Muscle layer of duodenum (tissue), 2 donors: ENCODE results near the gene SRR.

Experiments
- H3K27ac ChIP-seq: one replicate; pipeline ENCODE4 v1.7.0; 2013; ENCODE audit warnings: mild to moderate bottlenecking, low read length
- H3K27me3 ChIP-seq: one replicate; pipeline ENCODE4 v1.7.0; 2013; ENCODE audit warnings: low read depth, mild to moderate bottlenecking, control low read depth, low read length
- H3K36me3 ChIP-seq, 2 donors: one replicate each; pipeline ENCODE4 v1.7.0; 2013; ENCODE audit warnings: low read length in 2 of 2, control low read depth in 1 of 2, mild to moderate bottlenecking in 1 of 2; ENCODE audit not compliant: insufficient read depth in 2 of 2, control insufficient read depth in 1 of 2
- H3K4me1 ChIP-seq, 2 donors: one replicate each; pipeline ENCODE4 v1.7.0; 2013; ENCODE audit warnings: low read length in 2 of 2, mild to moderate bottlenecking in 2 of 2, control low read depth in 1 of 2, moderate library complexity in 1 of 2; ENCODE audit not compliant: insufficient read depth in 2 of 2, control insufficient read depth in 1 of 2
- H3K4me3 ChIP-seq, 2 donors: one replicate each; pipeline ENCODE4 v1.7.0; 2013; ENCODE audit warnings: low read length in 2 of 2, low read depth in 1 of 2, mild to moderate bottlenecking in 1 of 2
- H3K9me3 ChIP-seq, 2 donors: one replicate each; pipeline ENCODE4 v1.7.0; 2013; ENCODE audit warnings: low read length in 2 of 2, control low read depth in 1 of 2, mild to moderate bottlenecking in 1 of 2; ENCODE audit not compliant: control insufficient read depth in 1 of 2
- donor health status: healthy.

SRR gene

DNA sequence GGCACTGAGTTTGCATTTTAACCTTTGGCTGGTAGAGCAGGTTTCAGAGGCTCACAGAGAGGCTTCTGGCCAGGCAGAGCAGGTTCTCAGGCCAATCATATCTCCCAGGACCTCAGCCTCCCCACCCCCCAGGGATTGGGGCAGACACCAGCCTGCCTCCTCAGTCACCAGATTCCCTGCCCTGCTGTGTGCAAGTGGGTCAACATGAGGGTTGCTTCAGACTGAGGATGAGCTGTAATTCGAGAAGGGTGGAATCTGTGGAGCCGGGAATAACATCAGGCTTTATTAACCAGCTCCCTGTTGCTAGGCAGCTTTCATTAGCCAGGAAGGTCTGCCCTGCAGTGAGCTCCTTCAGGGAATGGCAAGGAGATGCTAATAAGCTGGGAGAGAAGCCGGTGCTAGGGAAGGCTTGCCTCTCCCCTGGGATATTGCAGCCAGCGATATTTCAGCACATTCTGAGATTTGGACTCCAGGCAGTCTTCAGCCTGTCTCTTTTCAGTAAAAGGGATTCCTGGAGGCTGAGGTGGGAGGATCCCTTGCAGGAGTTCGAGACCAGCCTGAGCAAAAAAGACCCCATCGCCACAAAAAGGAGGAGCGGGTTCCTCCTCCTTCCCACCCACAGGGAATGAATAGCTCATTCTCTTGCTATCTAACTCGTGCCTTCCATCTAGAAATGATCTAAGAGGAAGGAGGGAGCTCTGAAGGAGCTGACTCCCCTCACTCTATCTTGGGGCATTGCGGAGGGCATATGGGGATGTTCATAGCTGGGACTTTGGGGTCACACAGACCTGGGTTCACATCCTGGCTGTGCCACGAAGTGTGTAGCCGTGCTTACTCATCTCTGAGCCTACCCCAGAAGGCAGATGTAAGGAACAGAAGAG, 44.3 kb downstream of the SRR start:
- H3K27ac ChIP-seq, result peak overlapping the region; percentile 31
- H3K27me3 ChIP-seq, result no peaks in the 10 kb centered on the region
- H3K36me3 ChIP-seq, result peaks cover 0 to 32% of the 10 kb centered on the region in 2 donors
- H3K4me3 ChIP-seq, result no peak overlapping the region
- no peaks in the 10 kb centered on the region for H3K9me3 ChIP-seq
- H3K4me1 ChIP-seq, result peaks cover 5 to 11% of the 10 kb centered on the region in 2 donors

DNA sequence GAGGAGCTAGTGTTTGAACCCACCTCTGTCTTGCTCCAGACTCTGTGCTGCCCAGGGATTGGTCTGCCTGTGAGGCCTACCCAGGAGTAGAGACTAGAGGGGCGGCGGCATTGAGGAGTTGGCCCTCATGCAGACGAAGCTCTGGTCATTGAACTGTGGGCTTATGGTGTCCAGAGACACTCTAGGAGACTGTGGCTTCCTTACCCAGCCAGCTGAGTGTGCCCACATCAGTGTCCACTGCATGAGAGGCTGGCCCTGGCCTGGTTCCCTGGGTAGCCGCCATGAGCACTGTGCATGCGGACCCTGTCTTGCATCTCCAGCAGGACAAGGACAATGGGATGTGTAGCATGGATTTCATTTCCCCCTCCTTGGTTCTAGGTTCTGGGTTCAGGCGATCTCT, 47.5 kb downstream of the SRR start:
- H3K4me3 ChIP-seq, result no peak overlapping the region
- H3K4me1 ChIP-seq, result peaks cover 5 to 11% of the 10 kb centered on the region in 2 donors
- H3K27ac ChIP-seq, result no peak overlapping the region
- no peaks in the 10 kb centered on the region for H3K27me3 ChIP-seq
- no peaks in the 10 kb centered on the region for H3K9me3 ChIP-seq
- peaks cover 0 to 12% of the 10 kb centered on the region in 2 donors for H3K36me3 ChIP-seq

DNA sequence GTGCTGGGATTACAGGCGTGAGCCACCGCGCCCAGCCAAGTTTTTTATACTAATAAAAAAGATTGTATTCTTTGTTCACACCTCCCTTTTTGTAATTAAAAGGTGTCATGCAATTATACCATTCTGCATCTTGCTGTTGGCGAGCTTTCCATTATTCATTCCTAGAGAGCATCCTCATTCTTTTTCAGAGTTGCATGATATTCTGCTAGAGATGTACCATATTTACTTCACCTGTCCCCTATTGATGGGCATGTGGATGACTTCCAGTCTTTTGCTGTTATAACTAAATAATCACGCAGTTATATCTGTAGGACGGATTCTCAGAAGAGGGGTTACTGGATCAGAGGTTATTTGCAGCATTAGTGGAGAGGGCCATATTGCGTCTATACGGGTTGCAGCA, 50.6 kb downstream of the SRR start:
- H3K9me3 ChIP-seq, result no peaks in the 10 kb centered on the region
- no peak overlapping the region for H3K27ac ChIP-seq
- H3K36me3 ChIP-seq, result peaks cover 3% of the 10 kb centered on the region in 2 donors
- no peak overlapping the region for H3K4me3 ChIP-seq
- H3K27me3 ChIP-seq, result no peaks in the 10 kb centered on the region
- peaks cover 0 to 6% of the 10 kb centered on the region in 2 donors for H3K4me1 ChIP-seq

DNA sequence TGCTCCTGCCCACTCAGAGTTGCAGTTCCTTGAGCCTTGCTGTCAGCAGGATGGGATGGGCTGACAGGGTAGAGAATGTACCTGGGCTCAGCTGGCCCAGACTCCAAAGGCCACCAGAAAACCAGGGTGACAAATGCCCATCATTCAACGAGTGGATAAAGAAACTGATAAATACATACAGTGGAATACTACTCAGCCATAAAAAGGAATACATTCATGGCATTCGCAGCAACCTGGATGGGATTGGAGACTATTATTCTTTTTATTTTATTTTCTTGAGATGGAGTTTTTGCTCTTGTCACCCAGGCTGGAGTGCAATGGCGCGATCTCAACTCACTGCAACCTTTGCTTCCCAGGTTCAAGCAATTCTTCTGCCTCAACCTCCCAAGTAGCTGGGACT, 53.5 kb downstream of the SRR start:
- H3K4me1 ChIP-seq, result peaks cover 0 to 10% of the 10 kb centered on the region in 2 donors
- H3K9me3 ChIP-seq, result no peaks in the 10 kb centered on the region
- no peaks in the 10 kb centered on the region for H3K27me3 ChIP-seq
- H3K27ac ChIP-seq, result no peak overlapping the region
- peaks cover 3 to 4% of the 10 kb centered on the region in 2 donors for H3K36me3 ChIP-seq
- H3K4me3 ChIP-seq, result no peak overlapping the region

DNA sequence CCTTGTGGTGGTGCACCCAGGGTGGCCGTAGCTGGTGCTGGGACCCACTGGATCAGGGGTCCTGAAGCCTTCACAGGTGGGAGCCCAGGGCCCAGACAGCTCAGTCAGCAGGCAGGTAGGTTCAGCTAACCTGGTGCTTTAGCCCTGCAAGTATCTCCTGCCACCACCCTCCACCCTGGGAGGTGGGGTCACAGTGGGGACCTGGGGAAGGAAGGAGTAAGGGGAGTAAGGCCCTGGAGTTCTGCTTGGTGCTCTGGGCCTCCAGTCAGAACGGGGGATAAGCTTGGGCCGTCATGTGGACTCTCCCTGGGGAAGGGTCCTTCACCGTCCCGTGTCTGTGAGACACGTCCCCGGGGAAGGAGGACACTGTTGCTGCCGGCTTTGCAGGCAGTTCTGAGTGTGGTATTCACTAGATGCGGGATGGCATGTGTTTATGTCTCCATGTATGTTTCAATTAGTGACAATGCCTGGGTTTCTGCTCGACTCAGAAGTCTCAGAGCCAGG, 54.2 kb downstream of the SRR start:
- Histone ChIP-seq H3K36me3 (peaks cover 3 to 9% of the 10 kb centered on the region in 2 donors), H3K27me3 (no peaks in the 10 kb centered on the region), H3K9me3 (no peaks in the 10 kb centered on the region), H3K4me3 (no peak overlapping the region), H3K27ac (no peak overlapping the region), H3K4me1 (peaks cover 0 to 10% of the 10 kb centered on the region in 2 donors)

DNA sequence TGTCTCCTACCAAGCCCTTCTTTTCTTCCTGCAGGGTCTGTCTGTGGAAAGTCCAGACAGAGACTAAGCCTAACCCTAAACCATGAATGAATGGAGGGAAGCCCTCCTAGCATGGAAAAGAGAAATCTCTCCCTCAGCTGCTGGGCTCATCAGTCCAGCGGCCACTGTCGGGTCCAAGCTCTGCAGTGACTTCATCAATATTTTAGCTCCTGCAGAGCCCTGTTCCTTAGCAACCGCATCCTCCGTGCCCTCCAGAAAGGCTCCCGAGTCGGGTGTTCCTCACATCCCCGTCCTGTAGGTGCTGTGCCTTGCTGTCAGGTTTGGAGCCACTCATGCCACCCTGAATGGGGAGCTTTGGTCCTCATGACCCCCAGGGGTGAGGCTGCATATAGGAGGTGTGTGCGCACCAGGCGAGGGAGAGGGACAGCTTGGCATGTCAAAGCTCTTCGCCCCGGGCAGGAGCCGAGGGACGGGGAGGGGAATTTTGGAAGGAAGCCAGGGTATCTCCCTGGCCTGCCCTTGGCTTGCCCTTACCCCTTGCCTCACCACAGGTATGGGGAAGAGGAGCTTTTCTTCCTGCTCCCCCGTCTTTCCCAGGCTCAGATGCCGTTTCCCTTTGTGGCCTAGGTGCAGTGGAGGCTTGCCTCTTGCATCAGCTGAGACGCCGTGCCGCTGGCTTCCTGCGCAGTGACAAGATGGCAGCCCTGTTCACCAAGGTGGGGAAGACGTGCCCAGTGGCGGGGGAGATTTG, 57.4 kb downstream of the SRR start:
- H3K36me3 ChIP-seq, result peaks cover 13 to 37% of the 10 kb centered on the region in 2 donors
- no peaks in the 10 kb centered on the region for H3K27me3 ChIP-seq
- no peak overlapping the region for H3K4me3 ChIP-seq
- H3K9me3 ChIP-seq, result no peaks in the 10 kb centered on the region
- H3K4me1 ChIP-seq, result peaks cover 0 to 20% of the 10 kb centered on the region in 2 donors
- no peak overlapping the region for H3K27ac ChIP-seq

DNA sequence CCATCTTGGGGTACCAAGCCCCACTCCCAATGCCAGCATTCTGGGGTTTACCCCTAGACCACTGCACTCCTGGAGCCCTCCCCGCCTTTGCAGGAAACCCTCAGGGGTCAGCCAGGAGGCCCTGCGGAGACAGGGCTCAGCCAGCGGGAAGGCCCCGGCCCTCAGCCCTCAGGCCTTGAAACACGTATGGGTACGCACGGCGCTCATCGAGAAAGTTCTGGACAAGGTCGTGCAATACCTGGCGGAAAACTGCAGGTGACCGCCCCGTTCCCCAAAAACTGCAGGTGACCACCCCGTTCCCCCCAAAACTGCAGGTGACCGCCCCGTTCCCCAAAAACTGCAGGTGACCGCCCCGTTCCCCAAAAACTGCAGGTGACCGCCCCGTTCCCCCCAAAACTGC, 58.3 kb downstream of the SRR start:
- Histone ChIP-seq H3K4me1 (peaks cover 0 to 20% of the 10 kb centered on the region in 2 donors), H3K4me3 (no peak overlapping the region), H3K9me3 (no peaks in the 10 kb centered on the region), H3K27ac (no peak overlapping the region), H3K27me3 (no peaks in the 10 kb centered on the region), H3K36me3 (peaks cover 15 to 40% of the 10 kb centered on the region in 2 donors)

DNA sequence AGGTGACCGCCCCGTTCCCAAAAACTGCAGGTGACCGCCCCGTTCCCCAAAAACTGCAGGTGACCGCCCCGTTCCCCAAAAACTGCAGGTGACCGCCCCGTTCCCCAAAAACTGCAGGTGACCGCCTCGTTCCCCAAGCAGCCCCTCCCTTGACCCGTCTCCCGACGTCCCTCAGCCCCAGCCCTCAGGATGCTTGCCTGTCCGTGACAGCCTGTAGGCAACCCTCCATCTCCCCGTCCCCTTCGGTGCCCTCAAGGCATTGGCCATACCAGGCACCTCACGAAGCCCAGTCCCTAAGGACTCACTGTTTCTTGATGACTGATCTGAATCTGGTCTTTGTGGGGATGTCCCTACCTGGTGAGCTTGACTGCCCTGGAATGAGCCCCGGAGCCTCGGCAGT, 58.7 kb downstream of the SRR start:
- Histone ChIP-seq H3K9me3 (no peaks in the 10 kb centered on the region), H3K36me3 (peaks cover 14 to 40% of the 10 kb centered on the region in 2 donors), H3K27me3 (no peaks in the 10 kb centered on the region), H3K27ac (no peak overlapping the region), H3K4me1 (peaks cover 0 to 20% of the 10 kb centered on the region in 2 donors), H3K4me3 (no peak overlapping the region)

DNA sequence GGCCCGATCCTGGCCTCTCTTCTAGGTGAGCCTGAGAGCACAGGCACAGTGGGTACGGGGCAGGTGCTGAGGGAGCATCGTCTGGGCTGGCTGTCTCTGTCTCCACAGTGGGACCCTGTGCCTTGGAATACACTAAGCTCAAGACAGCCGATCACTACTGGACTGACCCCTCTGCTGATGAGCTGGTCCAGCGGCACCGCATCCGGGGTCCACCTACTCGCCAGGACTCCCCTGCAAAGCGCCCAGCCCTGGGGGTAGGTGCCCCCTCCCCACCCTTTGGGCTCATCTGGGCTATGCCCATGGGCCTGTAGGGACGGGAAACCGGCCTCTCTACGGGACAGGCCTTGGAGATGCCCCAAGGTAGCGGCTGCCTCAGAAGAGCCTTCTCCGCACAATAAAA, 59.1 kb downstream of the SRR start:
- H3K27ac ChIP-seq, result no peak overlapping the region
- peaks cover 0 to 20% of the 10 kb centered on the region in 2 donors for H3K4me1 ChIP-seq
- peaks cover 14 to 44% of the 10 kb centered on the region in 2 donors for H3K36me3 ChIP-seq
- H3K9me3 ChIP-seq, result no peaks in the 10 kb centered on the region
- H3K4me3 ChIP-seq, result no peak overlapping the region
- no peaks in the 10 kb centered on the region for H3K27me3 ChIP-seq

DNA sequence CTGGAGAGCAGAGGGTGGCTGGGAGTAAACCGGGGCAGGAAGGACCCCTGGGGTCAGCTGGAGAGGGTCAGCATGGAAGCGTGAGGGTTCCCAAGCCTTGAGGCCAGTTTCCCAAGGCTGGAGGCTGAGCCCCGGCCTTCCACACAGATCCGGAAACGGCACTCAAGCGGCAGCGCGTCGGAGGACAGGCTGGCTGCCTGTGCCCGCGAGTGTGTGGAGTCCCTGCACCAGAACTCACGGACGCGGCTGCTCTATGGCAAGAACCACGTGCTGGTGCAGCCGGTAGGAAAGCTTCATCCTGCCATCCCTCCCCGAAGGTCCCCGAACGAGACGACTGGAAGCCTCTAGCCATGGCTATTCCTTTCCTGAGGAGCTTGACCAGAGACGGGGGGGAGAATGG, 59.6 kb downstream of the SRR start:
- Histone ChIP-seq H3K9me3 (no peaks in the 10 kb centered on the region), H3K27ac (no peak overlapping the region), H3K4me3 (no peak overlapping the region), H3K27me3 (no peaks in the 10 kb centered on the region), H3K36me3 (peaks cover 14 to 47% of the 10 kb centered on the region in 2 donors), H3K4me1 (peaks cover 0 to 20% of the 10 kb centered on the region in 2 donors)
